ENCODE data around the gene SHROOM3.
"Not testable (repeated sequence)": the region's sequence is repeated elsewhere in the genome, so short reads cannot be mapped to it uniquely, and the experiment has no call there.

GRCh38 chr4:76722146-76722545 is 287.1 kb downstream of the SHROOM3 start:
- not testable (repeated sequence) for TF ChIP-seq CTCF, POLR2A (IDR thresholded peaks at IDR 0.05)
